Lower leg skin (tissue), 3 donors: ENCODE data around the gene ZNF385C.

Experiments used
- POLR2A ChIP-seq, 2 donors: fragments of 450-650 bp; IDR thresholded peaks; one replicate each; pipeline ENCODE4 v1.6.1; 2016 to 2017; ENCODE audit warnings: antibody characterized with exemption in 2 of 2, mild to moderate bottlenecking in 1 of 2, moderate library complexity in 1 of 2
- TF ChIP-seq, protein P1 (sequence below), 3 donors: fragments of 450-650 bp; IDR thresholded peaks; one replicate each; pipeline ENCODE4 v1.5.1; 2016; ENCODE audit warnings: antibody characterized with exemption in 3 of 3, mild to moderate bottlenecking in 3 of 3, moderate library complexity in 2 of 3

GRCh38 chr17:42094375-42095069, 3.8 kb downstream of the ZNF385C start:
- TF ChIP-seq, protein P1, sequence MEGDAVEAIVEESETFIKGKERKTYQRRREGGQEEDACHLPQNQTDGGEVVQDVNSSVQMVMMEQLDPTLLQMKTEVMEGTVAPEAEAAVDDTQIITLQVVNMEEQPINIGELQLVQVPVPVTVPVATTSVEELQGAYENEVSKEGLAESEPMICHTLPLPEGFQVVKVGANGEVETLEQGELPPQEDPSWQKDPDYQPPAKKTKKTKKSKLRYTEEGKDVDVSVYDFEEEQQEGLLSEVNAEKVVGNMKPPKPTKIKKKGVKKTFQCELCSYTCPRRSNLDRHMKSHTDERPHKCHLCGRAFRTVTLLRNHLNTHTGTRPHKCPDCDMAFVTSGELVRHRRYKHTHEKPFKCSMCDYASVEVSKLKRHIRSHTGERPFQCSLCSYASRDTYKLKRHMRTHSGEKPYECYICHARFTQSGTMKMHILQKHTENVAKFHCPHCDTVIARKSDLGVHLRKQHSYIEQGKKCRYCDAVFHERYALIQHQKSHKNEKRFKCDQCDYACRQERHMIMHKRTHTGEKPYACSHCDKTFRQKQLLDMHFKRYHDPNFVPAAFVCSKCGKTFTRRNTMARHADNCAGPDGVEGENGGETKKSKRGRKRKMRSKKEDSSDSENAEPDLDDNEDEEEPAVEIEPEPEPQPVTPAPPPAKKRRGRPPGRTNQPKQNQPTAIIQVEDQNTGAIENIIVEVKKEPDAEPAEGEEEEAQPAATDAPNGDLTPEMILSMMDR (IDR thresholded peaks at IDR 0.05) = no peak
- TF ChIP-seq POLR2A (IDR thresholded peaks at IDR 0.05) = no peak
